SU-DHL-6 (cell line): ENCODE data around the gene PDE3B.

Experiments used
- CTCF ChIP-seq: fragments of 200-600 bp; sonication (generic); IDR thresholded peaks from one replicate; pipeline ENCODE4 v1.5.1; 2017; ENCODE audit warnings: antibody characterized with exemption, mild to moderate bottlenecking, low read length, moderate library complexity; ENCODE audit not compliant: insufficient read depth, poor library complexity, severe bottlenecking
- EZH2phosphoT487 ChIP-seq: fragments of 200-600 bp; sonication (generic), shearing (Covaris generic); conservative IDR thresholded peaks from 2 replicates; pipeline ENCODE4 v1.6.1; 2018; ENCODE audit warnings: mild to moderate bottlenecking, antibody characterized with exemption, low read length, moderate library complexity, mixed read lengths

- no peak for TF ChIP-seq CTCF
- TF ChIP-seq EZH2phosphoT487: no peak
Observed at GRCh38 chr11:14906578-14906977, 263.0 kb downstream of the PDE3B start.
